HG02678 (cell line): ENCODE measurements around the gene CBX3.
A peak's percentile ranks its signal among the peaks of the same experiment; 100 is the strongest.
"Not testable (repeated sequence)": the region's sequence is repeated elsewhere in the genome, so short reads cannot be mapped to it uniquely, and the experiment has no call there.

Experiments
- ATAC-seq: cut with Tn5 transposase; IDR thresholded peaks from one replicate; pipeline ENCODE4 v1.9.1; 2021; ENCODE audit warnings: mild to moderate bottlenecking, moderate library complexity; ENCODE audit not compliant: unreplicated experiment

The CBX3 gene

DNA sequence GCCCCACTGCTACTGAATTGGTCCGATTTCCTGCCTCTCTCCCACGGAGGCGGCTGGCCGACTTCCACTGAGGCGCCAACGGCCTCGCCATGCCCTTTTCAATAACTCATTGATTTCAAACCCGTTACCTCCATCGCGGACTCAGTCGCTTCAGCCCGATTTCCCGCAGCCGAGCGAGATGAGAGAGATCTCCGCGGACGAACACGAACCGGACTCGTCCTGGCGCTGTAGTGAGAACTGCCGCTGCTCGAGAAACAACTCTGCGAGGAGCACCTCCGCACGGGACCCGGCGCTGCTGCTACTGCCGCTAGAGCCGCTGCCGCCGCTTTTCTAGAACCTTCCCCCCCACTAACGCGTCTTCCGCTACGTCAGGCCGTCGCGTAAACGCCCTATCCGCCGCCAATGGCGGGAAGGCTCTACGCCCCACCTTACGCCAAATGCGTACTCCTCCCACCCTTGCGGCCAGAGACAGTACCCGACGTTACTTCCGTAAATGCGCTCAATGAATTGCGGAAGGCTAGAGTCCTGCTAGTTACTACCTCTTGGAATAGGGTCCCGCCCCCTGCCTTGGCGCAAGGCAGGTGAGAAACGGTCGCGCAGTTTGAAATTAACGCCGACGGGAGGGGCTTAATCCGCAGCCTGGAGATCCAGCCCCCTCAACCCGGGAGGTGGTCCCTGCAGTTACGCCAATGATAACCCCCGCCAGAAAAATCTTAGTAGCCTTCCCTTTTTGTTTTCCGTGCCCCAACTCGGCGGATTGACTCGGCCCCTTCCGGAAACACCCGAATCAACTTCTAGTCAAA lies 900 bp upstream of the CBX3 start, which contains the start of gene HNRNPA2B1:
HNRNPA2B1 (minus strand) TSS at position 303 of the 803 bp plus-strand sequence; CDS start at position 134, 169 bp downstream.
- peak; percentile 61 for ATAC-seq

DNA sequence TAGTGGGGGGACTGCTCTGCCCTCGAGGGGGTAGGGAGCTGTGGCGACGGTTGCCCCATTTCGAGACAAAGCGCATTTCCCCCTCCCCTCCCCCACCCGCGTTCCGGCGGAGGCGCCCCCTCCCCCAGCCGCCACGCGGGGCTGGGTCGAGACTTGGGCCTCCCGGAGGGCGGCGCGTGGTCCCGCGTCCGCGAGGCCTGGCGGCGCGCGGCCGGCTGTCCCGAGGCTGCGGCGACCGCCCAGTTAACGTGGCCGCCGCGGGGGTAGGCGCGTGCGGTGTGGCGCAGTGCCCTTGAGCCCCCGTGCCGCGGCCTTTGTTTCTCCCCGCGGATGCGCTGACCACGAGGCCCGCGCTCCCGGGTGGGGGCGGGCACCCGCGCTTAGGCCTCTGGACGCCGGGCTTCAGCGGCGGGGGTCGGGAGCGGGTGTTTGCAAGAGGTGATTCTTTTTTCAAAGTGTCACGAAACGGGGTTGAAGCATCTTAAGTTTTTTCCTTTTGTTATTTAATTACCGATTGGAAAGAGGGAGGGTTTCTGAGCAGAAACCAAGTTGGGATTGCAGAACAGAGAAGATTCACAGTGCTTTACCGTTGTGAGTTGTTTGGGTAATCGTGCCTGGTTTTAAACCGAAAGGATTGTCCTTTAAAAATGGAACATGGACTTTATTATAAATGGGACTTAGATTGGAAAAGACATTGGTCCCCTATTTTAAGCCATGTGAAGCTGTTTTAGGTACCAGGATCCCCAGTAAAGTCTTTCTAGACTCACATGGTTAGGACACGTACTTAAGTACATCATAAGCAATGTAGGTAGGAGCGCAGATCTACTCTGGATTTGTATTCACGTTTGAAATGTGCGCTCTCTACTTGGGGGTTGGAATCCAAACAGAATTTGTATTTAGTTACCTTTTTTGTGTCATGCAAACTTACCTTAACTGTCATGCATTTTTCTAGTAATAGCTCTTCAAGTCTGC lies 760 bp downstream of the CBX3 start:
- no peak for ATAC-seq

DNA sequence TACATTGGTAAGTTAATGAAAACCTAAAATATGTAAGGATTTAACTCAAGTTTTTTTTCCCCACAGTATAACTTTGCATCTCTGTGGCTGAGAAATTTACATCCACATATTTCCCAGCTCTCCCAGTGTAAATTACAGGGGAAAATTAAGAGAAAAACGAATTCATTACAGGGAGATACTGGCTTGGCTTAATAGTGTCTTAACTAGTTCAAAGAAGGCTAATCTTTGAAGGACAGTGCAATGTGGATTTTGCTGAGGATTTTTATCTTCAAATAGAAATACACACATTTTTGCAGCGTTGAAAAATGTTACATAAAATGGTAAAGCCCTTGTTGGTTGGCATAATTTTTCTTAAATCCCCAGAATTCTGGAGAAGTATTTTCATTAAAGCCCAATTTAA lies 1.5 kb downstream of the CBX3 start:
- no peak for ATAC-seq

DNA sequence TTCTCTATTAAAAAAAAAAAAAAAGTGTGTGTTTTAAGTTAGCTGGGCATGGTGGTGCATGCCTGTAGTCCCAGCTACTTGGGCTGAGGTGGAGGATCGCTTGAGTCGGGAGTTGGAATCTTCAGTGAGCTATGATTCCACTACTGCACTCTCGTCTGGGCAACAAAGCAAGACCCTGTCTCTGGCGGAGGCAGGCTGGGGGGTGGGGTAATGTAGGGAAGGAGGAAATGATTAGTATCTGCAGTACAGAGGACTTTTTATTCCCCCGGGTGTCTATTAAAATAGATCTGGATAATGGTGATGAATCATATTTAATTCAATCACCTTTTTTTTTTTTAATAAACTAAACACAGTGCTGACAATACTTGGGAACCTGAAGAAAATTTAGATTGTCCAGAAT lies 6.5 kb downstream of the CBX3 start:
- no peak for ATAC-seq

DNA sequence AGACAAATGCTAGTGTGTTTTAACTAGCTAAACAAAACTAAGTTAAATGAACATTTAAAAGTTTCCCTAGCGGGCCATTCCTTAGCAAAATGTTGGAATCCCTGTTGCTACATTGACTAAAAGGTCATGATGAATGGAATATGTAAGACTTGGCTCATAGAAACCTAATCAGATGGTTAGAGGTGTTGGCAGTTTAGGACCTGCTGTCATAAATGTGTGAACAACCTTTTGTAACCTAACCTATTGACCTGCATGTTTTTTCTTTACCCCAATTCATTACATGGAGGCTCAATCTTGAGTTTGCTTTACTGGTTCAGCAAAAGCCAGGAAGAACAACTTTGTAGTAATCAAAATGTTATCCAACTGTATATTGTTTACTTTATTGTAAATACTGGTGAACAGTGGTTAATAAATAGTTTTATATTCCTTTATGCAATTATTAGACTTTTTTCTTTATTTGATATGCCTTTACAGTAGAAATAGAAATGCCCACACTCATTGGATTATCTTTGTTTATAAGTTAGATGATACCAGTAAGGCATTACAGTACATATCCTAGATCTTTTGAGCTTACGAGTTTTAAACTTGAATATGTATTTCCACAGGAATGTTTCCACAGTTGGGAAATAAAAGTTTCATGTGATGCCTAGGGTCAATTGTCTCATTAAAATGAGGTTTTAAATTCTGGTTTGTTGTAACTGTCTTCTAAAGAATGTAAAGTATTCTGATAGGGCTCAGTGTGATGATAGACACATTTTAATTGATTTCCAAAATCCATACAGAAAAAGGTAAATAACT lies 11.6 kb downstream of the CBX3 start:
- no peak for ATAC-seq

DNA sequence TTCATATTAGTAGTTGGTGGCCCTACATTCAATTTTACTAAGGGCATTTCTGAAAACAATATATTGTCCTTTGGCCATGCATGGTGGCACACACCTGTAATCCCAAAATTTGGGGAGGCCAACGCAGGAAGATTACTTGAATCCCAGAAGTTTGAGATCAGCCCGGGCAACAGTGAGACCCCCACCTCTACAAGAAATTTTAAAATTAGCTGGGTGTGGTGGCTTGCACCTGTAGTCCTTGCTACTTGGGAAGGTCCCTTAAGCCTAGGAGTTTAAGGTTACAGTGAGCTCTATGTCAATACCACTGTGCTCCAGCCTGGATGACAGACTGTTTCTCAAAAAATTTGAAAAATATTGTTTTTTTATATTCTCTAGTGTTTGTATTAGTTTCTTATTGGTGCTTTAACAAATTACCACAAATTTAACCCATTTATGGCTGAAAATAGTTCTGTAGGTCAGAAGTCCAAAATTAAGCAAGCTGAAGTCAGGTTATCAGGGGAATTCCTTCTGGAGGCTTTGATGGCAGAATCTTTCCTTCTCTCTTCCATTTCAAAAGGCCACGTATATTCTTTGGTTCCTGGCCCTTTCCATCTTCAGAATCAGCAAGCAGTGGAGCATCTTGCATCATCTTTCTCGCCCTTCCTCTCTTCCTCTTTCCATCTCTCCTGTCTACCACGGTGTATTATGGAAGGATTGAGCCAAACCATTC lies 12.4 kb downstream of the CBX3 start:
- ATAC-seq, result no peak

DNA sequence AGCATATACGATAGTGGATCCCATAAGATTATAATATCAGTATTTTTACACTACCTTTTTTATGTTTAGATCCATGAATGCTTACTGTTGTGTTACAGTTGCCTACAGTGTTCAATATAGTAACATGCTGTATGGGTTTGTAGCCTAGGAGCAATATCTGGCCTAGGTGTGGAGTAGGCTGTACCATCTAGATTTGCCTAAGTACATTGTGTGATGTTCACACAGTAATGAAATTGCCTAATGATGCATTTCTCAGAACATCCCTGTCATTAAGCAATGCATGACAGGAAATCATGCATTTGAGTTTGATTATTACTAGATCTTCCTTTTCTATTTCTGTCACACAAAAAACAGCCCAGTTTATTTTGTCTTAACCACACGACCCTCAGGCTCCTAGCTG lies 14.5 kb downstream of the CBX3 start:
- ATAC-seq, result no peak

DNA sequence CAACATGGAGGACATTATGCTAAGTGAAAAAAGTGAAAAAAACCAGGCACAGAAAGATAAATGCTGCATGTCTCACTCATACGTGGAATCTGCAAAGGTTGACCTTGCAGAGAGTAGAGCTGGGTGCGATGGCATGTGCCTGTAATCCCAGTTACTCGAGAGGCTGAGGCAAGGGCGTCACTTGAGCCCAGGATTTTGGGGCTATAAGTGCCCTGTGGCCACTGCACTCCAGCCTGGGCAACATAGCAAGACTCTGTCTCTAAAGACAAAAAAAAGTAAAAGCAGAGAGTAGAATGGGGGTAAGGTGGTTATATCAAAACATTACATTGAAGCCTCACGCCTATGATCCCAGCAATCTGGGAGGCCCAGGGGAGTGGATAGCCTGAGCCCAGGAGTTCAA lies 22.8 kb downstream of the CBX3 start:
- ATAC-seq, result no peak

DNA sequence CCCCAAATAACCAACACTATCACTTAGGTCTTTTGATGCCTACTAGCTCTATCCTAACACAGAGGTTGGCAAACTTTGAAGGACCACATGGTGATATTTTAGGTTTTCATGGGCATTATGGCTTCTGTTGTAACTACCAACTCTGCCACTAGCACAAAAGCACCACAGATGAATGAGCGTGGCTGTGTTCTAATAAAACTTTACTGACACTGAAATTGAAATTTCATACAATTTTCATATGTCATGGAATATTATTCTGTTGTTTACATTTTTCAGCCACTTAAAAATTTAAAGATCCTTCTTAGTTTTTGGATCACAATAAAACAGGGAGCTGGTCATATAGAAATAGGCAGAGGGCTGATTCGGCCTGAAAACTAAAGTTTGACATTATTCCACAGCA lies 26.4 kb downstream of the CBX3 start:
- ATAC-seq, result no peak

DNA sequence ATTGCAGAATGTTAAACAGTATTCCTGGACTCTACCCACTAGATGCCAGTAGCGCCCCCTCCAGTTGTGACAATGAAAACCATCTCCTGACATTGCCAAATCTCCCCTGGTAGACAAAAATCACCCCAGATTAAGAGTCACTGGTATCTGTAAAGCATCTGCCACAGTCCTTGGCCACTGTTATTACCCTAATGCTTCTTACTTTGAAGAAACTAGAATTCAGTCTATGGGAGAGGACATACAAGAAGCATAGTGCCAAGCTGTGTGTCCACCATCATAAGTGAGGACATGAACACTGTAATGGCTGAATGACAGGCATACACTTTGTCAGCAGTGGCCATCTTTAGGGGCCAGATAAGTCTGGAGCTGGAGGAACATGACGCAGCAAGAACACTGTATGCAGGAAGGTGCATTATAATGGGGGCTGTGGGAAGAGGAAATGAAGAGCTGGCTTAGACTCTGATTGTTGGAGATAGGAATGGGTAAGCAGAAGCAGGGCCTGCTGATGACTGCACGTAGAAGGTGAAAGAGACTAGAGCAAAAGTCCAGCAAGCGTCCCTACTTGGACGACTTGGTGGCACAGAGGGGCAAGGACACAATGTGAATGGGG lies 32.5 kb downstream of the CBX3 start:
- no peak for ATAC-seq

DNA sequence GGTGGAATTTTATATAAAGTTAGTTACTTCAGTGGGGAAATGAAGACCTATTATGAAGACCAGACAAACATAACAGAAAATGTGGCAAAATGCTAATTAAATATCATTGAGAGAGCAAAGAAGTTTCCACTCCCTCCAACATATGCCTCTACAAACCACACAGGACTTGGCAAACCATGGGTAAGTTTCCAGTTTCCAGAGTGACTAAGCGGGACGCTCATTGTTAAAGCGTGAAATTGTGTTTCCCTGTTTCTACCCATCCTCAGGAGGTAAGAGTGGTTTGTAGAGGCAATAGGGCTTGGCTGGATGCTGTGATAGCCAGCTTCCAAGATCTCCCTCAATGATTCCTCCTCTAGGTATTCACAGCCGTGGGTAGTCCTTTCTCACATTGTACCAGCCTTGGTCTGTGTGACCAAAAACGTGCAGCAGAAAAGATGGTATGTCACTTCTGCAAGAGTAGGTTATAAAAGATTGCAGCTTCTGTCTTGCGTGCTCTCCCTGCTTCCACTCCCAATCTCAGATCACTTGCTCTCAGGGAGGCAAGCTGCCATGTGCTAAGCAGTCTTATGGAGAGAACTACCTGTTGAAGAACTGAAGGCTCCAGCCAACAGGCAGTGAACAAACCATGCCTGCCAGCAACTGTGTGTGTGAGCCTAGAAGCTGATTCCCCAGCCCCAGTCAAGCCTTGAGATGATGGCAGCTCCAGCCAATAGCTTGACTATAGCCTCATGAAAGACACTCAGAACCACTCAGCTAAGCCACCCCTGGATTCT lies 35.7 kb downstream of the CBX3 start:
- no peak for ATAC-seq

DNA sequence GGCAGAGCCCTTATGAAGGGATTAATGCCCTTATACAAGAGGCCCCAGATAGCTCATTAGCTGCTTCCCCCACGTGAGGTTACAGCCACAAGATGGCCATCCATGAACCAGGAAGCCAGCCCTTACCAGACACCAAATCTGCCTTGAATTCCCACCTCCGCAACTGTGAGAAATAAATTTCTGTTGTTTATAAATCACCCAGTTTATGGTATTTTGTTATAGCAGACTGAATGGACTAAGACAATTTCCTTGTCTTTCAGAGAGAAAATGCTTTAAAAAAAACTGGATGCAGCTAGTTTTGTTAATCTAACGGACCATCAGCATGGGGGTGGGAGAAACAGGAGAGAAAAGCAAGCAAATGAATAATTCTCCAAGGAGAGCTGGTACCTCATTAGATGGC lies 36.5 kb downstream of the CBX3 start:
- no peak for ATAC-seq

DNA sequence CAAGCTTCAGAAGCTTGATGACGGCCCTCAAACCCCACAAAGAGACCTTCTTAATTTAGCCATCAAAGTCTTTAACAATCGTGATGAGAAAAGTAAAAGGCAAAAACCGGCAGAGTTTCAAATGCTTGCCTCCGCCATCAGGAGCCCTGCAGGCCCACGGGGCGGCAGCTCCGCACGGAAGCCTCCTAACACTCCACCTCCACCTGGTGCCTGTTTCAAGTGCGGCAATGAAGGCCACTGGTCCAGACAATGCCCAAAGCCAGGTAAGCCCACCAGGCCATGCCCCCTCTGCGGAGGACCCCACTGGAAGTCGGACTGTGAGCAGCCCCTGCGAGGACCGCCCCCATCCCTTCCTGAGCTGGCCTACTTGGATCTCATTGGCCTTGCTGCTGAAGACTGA lies 43.6 kb downstream of the CBX3 start:
- ATAC-seq, result no peak

DNA sequence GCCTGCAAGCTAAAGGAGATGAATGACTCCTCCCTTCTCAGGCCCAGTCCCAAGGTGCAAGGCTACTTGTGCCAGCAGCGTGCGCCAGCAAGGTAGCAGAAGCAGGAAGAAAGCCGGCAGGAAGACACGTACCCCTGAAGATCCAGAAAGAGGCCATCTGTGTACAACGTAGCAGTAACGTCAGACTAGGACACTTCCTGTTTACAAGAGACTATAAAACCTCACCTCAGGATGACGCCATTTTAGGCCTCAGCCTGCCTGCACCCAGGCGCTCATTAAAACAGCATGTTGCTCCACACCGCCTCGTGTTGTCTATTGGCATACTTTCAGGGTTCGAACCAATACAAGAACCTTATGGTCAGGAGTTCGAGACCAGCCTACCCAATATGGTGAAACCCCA lies 48.7 kb downstream of the CBX3 start:
- ATAC-seq, result no peak

DNA sequence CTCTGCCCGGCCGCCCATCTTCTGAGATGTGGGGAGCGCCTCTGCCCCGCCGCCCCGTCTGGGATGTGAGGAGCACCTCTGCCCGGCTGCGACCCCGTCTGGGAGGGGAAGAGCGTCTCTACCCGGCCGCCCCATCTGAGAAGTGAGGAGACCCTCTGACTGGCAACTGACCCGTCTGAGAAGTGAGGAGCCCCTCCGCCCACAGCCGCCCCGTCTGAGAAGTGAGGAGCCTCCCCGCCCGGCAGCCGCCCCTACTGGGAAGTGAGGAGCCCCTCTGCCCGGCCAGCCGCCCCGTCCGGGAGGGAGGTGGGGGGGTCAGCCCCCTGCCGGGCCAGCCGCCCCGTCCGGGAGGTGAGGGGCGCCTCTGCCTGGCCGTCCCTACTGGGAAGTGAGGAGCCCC lies 60.3 kb downstream of the CBX3 start:
- ATAC-seq, result not testable (repeated sequence)
